Hypothalamus (tissue), 51 donors: ENCODE measurements around the gene KIF5C.

Experiments
- DNase-seq, 51 donors: peaks; one replicate each; lab custom pipeline; 2025; lab: John Stamatoyannopoulos, UW

Gene KIF5C

DNA sequence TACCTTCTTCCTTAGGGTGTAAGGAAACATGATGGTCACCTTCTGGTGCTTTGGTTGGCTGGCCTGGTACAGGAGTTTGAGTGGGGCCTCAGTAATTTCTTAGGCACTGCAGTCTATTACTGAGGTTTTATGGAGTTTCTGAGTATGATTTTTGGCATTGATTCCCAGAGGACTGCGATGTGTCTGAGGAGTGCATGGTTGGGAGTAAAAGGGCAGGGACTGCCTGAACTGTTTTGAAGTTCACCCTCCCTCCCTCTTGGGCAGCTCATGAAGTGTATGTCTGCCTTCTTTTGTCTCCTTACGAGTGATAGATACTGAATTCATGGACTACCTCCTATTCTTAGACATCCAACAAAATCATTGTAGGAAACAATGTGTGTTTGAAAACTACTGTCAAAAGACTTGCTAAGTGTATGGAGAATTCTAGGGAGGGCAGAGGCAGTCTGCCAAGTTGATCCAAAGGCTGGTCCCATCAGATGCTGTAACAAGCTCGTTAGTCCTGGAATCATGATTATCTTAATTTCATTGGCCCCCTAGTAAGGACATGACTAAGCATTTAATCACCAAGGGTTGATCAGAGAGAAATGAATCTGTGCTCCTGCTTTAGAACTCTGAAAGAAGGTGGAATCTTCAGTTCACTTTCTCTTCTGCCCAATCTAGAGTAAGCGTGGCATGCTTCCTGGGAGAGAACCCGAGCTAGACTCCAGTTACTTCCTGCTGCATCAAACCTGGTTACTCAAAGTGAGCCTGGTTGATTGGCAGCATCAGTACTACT is 190.0 kb downstream of the KIF5C start:
- DNase-seq: no peak

DNA sequence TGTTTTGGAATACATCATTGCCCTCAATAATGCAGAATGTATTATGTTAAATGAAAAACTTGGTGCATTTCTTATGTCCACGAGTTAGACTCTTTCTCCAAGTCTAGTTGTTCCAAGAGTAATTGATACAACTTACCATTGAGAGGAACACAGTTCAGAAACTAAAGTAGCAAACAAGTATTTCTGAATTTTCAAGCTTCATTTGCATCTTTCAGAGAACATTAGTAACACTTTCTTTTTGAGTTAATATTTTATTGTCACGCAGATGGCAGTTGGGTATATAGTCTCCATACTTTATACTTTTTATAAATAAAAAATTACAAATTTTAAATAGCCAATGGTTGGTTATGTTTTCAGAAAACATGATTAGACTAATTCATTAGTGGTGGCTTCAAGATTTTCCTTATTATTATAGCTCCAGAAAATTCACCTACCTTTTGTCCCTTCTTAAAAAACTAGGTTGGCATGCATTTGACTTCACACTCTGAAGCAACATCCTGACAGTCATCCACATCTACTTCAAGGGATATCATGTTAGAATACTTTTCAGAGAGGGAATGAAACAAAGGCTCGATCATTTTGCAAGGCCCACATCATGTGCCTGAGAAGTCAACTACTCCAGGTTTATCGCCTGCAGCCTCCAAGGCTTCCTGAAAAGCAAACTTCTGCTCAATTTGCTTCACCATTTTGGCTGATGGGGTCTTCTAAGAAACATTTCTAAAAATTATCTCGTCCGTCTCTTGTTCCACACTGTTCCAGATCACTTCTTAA is 193.4 kb downstream of the KIF5C start:
- DNase-seq: no peak

DNA sequence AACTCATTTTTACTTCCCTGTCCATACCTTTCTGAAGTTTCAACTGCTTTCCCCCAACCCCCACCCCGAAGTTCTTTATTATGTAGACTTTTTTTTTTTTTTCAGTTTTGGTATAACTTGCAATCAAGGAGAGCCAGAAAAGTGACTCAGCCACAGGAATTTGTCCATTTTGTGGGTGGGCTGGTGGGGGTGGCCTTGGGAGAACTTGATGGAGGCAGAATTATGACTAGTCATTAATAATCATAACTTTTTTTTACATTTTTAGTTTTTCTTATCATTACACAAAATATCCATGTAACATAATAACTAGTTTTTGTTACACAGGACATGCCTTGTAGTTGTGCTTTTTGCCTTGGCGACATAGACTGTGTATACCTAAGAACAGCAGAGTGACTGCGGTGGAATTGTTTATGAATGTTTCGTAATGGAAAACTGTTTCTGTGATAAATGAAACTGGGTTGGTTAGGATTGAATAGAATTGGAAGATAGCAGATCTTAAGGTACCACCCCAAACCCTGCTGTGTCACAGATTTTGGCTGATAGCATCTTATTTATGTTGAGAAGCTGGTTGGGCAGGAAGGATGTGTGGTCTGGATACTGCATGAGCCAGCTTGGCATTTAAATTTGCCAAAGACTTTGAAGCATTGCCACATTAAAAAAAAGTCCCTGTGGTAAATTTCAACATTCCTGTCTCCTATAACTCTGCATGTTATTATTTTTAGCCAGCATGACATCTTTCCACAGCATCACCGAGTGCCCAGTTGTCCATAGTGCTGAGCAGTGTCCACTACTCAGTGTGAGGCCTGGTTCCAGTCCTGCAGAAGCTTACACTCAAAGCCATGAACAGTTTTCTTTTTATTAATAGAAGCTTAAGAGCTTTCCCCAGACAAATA is 194.2 kb downstream of the KIF5C start:
- no peak for DNase-seq

DNA sequence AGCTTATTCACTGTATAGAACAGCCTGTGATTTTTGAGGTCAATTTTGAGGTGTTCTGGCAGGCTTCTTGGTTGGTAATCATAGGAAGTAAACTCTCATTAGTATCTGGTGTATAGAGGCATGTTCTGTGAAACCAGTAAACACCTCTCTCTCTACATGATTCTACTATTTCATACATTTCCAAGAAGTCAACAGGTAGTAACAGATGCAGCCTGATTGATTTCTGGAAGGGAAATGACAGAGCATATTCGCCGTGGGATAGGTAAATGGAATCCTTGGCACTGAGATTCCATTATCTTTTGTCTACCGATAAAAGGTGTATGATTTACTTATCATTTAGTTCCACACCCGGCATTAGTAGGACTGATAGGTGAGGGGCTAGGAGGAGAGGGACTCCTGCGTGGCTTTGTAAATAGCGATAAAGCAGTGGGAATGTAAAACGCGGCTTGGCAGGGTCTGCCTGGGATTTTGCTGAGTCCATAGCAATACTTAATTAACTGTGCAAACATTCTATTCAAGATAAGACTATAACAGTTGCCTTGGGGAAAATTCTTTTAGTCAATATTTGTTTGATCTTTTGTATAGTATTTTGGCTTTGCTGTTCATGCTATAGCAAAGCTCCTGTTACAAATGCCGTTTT is 195.8 kb downstream of the KIF5C start:
- no peak for DNase-seq

DNA sequence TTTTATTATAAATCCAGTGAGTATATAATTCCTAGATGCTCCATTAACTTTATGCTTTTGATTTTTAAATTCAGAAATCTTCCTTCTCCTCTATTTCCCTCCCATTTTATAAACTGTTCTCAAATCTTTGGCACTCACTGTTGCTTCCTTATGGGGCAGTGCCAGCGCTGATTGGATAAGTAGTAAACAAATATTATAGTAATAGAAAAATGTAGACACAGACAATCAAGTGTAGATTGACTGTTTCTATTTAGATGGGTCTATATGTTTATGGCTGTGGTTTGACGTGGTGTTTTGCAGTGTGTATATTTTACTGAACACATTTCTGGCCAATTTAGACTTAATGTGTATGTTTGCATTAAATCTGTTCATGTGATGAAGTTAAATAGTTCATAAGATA is 200.1 kb downstream of the KIF5C start:
- DNase-seq: no peak

DNA sequence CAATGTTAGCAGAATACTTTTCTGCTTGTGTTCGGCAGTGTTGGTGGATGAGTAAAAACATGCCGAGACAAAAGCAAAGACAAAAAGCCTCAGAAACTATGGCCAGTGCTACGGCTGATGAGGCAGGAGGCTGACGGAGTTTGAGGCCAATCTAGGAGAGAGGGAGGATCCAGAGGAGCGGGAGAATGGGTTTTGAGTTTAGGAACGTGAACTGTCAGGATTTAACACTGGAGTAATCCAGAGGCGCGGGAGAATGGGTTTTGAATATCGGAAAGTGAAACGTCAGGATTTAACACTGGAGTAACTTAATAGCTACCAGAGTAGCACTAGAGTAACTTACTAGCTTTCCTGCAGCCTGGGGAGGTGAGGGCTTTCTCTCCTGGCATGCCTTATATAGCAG is 200.8 kb downstream of the KIF5C start:
- no peak for DNase-seq
